ENCODE data around the gene MYO9A.

MYO9A gene

GRCh38 chr15:71813723-71814470 is 304.1 kb downstream of the MYO9A start:
- Histone ChIP-seq H3K27ac (ENCODE audit: poor library complexity, severe bottlenecking) (no peak overlapping the region), H3K4me3 (ENCODE audit: severe bottlenecking) (no peak overlapping the region), H3K27me3 (ENCODE audit: insufficient read depth, poor library complexity, severe bottlenecking) (no peaks in the 10 kb centered on the region), H3K9me3 (ENCODE audit: severe bottlenecking) (no peaks in the 10 kb centered on the region), H3K4me1 (ENCODE audit: insufficient read depth, poor library complexity, severe bottlenecking) (no peaks in the 10 kb centered on the region), H3K36me3 (ENCODE audit: low read depth) (no peaks in the 10 kb centered on the region)
- TF ChIP-seq, protein P1, sequence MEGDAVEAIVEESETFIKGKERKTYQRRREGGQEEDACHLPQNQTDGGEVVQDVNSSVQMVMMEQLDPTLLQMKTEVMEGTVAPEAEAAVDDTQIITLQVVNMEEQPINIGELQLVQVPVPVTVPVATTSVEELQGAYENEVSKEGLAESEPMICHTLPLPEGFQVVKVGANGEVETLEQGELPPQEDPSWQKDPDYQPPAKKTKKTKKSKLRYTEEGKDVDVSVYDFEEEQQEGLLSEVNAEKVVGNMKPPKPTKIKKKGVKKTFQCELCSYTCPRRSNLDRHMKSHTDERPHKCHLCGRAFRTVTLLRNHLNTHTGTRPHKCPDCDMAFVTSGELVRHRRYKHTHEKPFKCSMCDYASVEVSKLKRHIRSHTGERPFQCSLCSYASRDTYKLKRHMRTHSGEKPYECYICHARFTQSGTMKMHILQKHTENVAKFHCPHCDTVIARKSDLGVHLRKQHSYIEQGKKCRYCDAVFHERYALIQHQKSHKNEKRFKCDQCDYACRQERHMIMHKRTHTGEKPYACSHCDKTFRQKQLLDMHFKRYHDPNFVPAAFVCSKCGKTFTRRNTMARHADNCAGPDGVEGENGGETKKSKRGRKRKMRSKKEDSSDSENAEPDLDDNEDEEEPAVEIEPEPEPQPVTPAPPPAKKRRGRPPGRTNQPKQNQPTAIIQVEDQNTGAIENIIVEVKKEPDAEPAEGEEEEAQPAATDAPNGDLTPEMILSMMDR (IDR thresholded peaks at IDR 0.05; ENCODE audit: poor library complexity, severe bottlenecking): no peak
- DNase-seq (ENCODE audit: low spot score) (no peak), ATAC-seq (ENCODE audit: low read depth) (no peak)

- ATAC-seq (ENCODE audit: low read depth) (no peak), DNase-seq (ENCODE audit: low spot score) (no peak)
- Histone ChIP-seq H3K9me3 (ENCODE audit: severe bottlenecking) (no peaks in the 10 kb centered on the region), H3K4me3 (ENCODE audit: severe bottlenecking) (no peak overlapping the region), H3K4me1 (ENCODE audit: insufficient read depth, poor library complexity, severe bottlenecking) (no peaks in the 10 kb centered on the region), H3K36me3 (ENCODE audit: low read depth) (no peaks in the 10 kb centered on the region), H3K27ac (ENCODE audit: poor library complexity, severe bottlenecking) (no peak overlapping the region), H3K27me3 (ENCODE audit: insufficient read depth, poor library complexity, severe bottlenecking) (no peaks in the 10 kb centered on the region)
- TF ChIP-seq, protein P1 (IDR thresholded peaks at IDR 0.05; ENCODE audit: poor library complexity, severe bottlenecking): no peak
Observed at GRCh38 chr15:71812966-71813722, 304.8 kb downstream of the MYO9A start.

- TF ChIP-seq, protein P1 (IDR thresholded peaks at IDR 0.05; ENCODE audit: poor library complexity, severe bottlenecking): no peak
- no peaks in the 10 kb centered on the region for H3K4me1 ChIP-seq (ENCODE audit: insufficient read depth, poor library complexity, severe bottlenecking)
- H3K4me3 ChIP-seq (ENCODE audit: severe bottlenecking): no peak overlapping the region
- H3K27ac ChIP-seq (ENCODE audit: poor library complexity, severe bottlenecking): no peak overlapping the region
- ATAC-seq (ENCODE audit: low read depth): no peak
- H3K27me3 ChIP-seq (ENCODE audit: insufficient read depth, poor library complexity, severe bottlenecking): no peaks in the 10 kb centered on the region
- no peaks in the 10 kb centered on the region for H3K36me3 ChIP-seq (ENCODE audit: low read depth)
- peak; percentile 80 for DNase-seq (ENCODE audit: low spot score)
- no peaks in the 10 kb centered on the region for H3K9me3 ChIP-seq (ENCODE audit: severe bottlenecking)
Observed at GRCh38 chr15:71811752-71812735, 305.9 kb downstream of the MYO9A start.

DNA sequence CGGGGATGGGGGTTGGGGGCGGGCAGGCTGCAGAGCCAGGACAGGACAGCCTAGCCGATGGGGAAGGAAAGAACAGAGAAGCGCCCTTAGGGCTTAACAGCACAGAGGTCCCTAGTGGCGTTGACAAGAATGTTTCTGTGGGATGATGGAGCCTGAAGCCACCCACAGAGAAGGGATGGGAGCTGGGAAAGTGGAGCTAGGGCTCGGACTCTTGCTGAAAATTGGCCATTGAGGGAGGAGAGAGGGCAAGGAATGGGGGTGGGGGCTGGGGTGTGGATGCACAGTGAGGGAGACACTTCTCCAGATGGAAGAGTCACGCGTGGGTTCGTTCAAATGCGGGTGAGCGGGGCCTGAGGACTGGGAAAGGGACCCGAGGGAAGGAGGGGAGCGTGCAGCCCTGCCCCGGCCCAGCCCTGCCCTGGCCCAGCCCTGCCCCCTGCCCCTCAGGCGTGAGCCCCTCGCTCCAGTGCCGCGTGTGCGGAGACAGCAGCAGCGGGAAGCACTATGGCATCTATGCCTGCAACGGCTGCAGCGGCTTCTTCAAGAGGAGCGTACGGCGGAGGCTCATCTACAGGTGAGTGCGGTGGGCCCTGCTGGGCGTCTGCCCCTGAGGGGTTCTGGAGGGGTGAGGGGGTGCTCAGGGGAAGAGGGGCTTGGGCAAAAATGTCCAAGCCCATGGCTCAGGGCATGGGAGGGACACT is 306.8 kb downstream of the MYO9A start:
- DNase-seq (ENCODE audit: low spot score) (no peak), ATAC-seq (ENCODE audit: low read depth) (no peak)
- H3K36me3 ChIP-seq (ENCODE audit: low read depth): no peaks in the 10 kb centered on the region
- H3K4me3 ChIP-seq (ENCODE audit: severe bottlenecking): no peak overlapping the region
- H3K27ac ChIP-seq (ENCODE audit: poor library complexity, severe bottlenecking): no peak overlapping the region
- no peaks in the 10 kb centered on the region for H3K27me3 ChIP-seq (ENCODE audit: insufficient read depth, poor library complexity, severe bottlenecking)
- H3K9me3 ChIP-seq (ENCODE audit: severe bottlenecking): no peaks in the 10 kb centered on the region
- peaks cover 4% of the 10 kb centered on the region for H3K4me1 ChIP-seq (ENCODE audit: insufficient read depth, poor library complexity, severe bottlenecking)
- TF ChIP-seq, protein P1 (IDR thresholded peaks at IDR 0.05; ENCODE audit: poor library complexity, severe bottlenecking): no peak
